Measurements from ENCODE around the gene LRMDA.

The LRMDA gene

DNA sequence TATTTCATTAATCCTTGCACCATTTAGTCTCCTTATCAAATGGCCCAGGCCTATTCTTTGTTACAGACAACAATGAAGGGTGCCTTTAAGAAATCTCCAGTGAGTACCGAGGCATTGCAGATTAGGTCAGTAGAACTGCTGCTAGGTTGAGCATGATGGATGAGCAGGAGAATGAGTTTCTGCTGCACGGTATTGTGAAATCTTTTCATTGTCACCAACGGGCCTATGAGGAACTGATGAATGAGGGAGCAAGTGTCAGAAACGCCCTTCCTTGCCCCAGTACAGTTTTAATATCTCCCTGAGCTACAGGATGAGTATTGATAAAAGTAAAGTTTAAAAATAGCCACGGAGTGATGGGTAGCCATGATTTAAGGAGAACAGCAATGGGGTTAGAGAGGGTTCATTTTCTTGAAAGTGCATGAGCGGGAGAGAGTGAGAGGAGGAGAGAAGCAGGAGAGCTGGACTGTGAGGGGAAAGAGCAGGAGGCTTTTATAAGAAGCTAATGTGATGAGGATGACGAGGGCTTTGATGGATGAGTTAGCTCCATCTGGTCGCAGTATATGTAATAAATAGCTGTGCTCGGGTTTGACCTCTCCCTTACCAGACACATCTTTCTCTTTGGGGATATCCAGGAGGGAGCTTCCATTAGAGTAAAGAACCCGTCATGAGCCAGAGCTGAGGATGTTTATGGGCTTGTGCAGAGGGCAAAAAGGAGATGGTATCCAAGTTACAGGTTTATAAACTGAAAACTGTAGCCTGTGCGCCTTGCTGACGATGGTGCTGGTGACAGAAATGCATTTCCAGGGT lies 526.1 kb downstream of the LRMDA start:
- DNase-seq (ENCODE audit: low read depth), result no peak
- H3K4me3 ChIP-seq (ENCODE audit: low read depth, low read length), result no peak overlapping the region

DNA sequence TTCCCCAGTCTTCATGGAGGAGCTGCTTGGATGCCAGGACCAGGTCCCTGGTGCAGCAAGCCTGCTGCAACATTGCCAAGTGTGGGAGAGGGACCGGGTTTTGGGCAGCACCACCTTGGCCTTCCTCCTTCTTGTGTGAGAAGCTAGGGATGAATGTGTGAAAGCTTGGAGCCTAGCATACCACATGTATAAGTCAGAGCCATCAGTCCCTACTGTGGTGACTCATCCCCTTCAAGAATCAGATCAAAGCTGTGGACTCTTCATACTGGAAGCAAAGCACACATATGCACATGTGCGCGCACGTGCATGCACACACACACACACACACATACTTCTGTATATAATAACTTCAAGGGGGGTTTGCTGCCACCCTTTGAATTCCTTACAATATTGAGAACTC lies 527.8 kb downstream of the LRMDA start:
- H3K4me3 ChIP-seq (ENCODE audit: low read depth, low read length), result no peak overlapping the region
- DNase-seq (ENCODE audit: low read depth), result peak; percentile 55

GRCh38 chr10:75959912-75960311 lies 528.5 kb downstream of the LRMDA start:
- no peak overlapping the region for H3K4me3 ChIP-seq (ENCODE audit: low read depth, low read length)
- DNase-seq (ENCODE audit: low read depth), result no peak

DNA sequence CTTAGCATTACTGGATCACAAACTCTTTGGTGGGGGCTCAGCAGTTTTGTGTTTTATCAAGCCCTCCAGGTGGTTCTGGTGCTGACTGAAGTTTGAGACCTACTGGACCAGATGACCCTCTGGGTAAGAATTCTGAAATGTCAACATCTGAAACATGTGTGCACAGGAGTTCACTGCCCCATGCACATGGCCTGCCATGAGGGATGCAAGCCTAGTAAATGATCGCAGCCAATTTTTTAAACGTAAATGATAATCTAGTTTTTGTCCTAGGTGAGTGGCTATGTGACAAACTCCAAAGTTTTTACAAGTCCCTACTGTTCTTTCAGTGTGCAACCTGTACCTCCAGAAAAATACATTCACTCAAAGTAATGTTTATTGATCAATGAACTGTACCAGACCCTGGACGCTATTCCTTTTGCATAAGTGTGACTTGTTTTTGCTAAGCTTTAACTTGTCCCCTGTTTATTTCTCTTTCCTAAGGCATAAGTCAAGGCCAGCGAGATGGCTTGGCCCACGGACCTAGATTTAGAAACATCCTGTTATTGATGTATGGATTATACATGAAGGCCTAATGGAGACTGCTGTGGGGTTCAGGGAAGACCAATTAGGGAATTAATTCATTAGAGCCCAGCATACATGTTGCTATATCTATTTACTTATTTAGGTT lies 531.1 kb downstream of the LRMDA start:
- H3K4me3 ChIP-seq (ENCODE audit: low read depth, low read length), result no peak overlapping the region
- no peak for DNase-seq (ENCODE audit: low read depth)

DNA sequence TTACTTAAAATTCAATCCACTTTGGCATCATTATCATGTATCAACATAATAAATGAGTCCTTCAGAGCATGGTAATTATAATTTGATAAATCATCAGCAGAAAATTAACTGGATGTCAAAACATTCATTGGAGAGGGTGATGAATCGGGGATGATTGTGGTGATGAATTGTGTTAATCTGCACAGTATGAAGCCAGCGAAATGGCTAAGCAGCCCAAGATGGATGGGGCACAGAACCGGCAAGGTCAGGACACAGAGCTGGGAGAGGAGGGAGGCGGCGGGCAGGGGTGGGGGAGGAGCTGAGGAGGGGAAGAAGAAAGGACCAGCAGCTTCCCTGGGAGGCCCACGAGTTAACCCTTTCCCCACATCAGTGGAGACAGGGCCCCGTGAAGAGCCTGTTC lies 536.1 kb downstream of the LRMDA start:
- no peak for DNase-seq (ENCODE audit: low read depth)
- H3K4me3 ChIP-seq (ENCODE audit: low read depth, low read length), result no peak overlapping the region

DNA sequence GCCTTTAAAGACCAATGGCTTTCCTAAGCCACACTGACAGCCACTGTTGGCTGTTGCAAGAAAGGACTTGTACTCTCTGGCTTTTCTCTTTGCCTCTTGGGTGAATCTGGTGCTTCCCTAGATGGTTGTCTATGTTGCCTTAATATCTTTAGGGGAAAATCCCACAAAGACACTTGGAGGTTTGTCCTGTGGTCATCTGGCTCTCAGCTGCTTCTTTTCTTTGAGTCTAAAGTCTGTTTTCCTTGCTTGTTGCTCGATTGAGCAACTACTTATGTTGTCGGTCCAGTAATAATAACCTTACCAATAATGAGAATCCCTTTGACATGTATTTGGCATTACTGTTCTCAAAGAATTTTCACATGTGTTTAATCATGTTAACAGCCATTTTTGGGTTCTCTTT lies 537.6 kb downstream of the LRMDA start:
- no peak overlapping the region for H3K4me3 ChIP-seq (ENCODE audit: low read depth, low read length)
- DNase-seq (ENCODE audit: low read depth), result no peak

GRCh38 chr10:75971402-75972211 lies 540.2 kb downstream of the LRMDA start:
- DNase-seq (ENCODE audit: low read depth), result peak; percentile 36
- H3K4me3 ChIP-seq (ENCODE audit: low read depth, low read length), result no peak overlapping the region

- H3K4me3 ChIP-seq (ENCODE audit: low read depth, low read length), result no peak overlapping the region
- peak; percentile 71 for DNase-seq (ENCODE audit: low read depth)
These were observed 541.3 kb downstream of the LRMDA start for GRCh38 chr10:75972491-75973276.

- no peak overlapping the region for H3K4me3 ChIP-seq (ENCODE audit: low read depth, low read length)
- no peak for DNase-seq (ENCODE audit: low read depth)
These were observed 542.7 kb downstream of the LRMDA start for GRCh38 chr10:75974080-75974479.

DNA sequence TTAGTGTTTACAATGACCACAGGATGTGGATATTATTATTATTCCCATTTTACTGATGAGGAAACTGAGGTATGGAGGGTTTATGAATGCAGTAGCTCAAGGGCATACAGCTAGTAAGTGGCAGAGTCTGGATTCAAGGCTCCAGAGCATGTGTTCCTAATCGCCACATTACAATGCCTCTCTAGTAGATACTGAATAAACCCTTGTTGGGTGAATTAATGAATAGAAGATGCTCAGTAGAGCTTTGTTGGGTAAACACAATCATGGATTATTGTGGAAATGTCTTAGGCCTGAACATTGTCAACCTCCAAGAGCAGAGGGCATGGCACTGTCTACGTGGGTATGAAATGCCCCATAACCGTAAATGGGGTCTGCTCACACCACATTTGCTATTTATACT lies 545.3 kb downstream of the LRMDA start:
- no peak overlapping the region for H3K4me3 ChIP-seq (ENCODE audit: low read depth, low read length)

GRCh38 chr10:75977139-75977538 lies 545.7 kb downstream of the LRMDA start:
- H3K4me3 ChIP-seq (ENCODE audit: low read depth, low read length), result no peak overlapping the region
- no peak for DNase-seq (ENCODE audit: low read depth)

More for the DNA sequence above, 545.3 kb downstream of the LRMDA start:
- DNase-seq (ENCODE audit: low read depth), result no peak

DNA sequence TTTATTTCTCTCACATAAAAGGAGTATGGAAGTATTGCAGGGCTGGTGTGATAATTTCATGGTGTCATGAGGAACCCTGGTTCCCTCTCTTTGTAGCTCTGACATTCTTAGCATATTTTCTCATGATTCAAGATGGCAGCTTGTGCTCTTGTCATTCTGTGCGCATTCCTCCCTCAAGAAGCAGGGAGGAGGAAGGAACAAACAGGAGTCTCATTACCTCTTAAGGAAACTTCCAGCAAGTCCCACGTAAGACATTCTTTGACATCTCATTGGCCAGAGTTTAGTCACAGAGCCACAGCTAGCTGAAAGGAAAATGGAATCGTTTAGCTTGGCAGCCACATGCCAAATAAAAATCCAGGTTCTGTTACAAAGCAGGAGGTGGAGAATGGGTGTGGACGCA lies 546.8 kb downstream of the LRMDA start:
- no peak overlapping the region for H3K4me3 ChIP-seq (ENCODE audit: low read depth, low read length)
- no peak for DNase-seq (ENCODE audit: low read depth)

DNA sequence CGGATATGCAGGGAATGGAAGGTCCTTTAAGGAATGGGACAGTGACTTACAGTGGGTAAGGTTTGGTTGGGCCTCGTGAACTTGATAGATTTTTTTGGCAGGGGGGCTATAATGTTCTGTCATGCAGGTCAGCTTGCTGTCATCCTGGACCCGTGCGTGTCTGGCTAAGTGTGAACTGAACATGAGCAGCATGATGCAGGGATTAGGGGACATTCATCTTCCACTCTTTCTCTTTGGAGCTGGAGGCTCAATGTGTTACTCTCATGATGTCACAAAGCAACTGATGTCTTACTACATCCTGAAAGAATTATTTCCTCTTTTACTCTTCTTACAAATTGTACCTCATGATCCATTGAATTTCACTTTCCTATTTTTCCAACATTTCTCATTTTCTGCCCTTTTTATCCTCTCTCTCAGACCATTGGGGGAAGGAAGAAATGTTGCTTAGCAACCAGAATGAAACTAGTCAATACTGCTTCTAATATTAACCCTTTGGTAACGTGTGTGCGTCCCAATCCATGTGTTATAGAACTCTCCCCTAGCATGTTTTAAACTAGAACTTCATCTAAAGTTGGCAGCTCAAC lies 549.1 kb downstream of the LRMDA start:
- DNase-seq (ENCODE audit: low read depth), result no peak
- H3K4me3 ChIP-seq (ENCODE audit: low read depth, low read length), result no peak overlapping the region

DNA sequence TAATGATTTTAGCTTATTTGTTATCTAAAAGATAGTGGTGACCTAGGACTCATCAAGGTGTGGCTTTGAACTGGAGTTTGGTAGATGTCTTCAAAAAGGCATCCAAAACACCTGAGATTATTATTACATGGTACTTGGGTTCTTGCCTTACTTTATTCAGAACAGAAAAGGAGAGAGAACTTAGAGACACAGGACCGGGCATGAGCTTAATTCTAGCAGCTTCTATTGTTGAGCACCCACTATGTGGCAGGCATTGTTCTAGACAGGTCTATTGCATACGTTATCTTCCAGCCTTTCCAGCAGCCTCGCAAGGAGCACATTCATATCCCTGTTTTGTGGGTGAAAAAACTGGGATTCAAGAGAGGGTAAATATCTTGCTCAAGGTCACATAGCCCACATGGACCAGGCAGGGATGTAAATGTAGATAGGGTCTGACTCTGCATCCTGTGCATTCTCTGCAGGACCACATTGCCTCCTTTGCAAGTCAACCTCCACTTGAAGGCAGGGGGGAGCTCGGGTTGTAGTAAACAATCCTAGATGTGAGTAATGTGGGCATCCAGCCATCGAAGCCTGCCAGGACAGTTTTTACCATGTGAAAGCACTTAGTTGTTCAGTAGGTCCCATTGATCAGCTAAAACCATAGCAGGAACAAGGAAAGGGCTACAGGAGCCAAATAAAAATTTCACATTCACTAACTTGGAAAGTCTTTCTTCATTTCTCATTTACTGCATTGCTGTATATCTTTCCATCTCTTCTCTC lies 551.4 kb downstream of the LRMDA start:
- no peak overlapping the region for H3K4me3 ChIP-seq (ENCODE audit: low read depth, low read length)
- peak; percentile 12 for DNase-seq (ENCODE audit: low read depth)

GRCh38 chr10:75984067-75984466 lies 552.6 kb downstream of the LRMDA start:
- H3K4me3 ChIP-seq (ENCODE audit: low read depth, low read length), result no peak overlapping the region

DNA sequence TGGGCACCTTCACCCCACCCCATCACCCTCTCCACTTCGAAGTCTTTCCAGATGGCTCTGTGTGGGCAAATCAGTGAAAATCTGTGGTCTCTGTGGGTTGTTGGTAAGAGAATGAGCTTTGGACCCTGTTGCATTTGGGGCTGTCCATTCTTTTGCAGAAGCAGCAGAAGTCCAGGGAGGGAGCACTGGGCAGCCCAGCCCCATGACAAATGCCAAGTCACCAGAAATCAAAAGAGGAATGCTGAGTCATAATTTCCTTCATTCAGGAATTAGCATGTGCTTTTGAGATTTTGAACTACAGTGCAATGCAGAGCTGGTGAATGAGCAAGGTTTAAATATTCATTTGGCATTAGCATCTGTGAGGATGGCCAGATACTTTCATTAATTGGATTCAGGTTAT lies 556.2 kb downstream of the LRMDA start:
- no peak overlapping the region for H3K4me3 ChIP-seq (ENCODE audit: low read depth, low read length)
- no peak for DNase-seq (ENCODE audit: low read depth)

More at GRCh38 chr10:75984067-75984466, 552.6 kb downstream of the LRMDA start:
- no peak for DNase-seq (ENCODE audit: low read depth)

DNA sequence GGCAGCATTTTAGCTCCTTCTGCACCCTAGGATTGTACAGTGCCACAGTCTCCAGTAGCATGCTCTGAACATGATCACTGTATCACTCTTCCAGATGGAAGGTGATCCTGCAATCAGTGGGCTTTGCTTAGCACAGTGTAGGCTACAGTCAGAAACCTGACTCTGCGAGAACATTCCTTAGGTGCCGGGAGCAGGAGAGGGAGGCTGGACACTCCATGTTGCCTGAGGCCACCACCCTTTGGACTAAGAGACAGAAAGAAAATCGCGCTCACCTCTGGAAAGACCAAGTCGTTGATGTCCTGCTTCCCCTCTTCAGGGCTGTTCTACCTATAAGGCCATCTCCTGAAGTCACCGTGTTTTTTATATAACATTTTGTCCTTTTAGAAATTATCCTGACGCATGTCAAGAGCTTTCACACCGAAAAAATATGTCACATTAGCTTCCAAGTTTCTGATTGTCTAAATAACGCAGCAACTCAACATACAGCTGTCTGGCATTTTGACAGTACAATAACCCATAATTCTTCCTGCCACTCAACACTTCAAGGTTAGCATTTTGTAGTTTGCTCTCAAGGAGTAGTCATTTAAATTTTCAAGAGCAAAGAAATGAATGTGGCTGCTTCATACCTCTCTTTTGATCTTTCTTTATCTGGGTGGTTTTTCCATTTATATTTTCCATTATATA lies 563.1 kb downstream of the LRMDA start:
- no peak overlapping the region for H3K4me3 ChIP-seq (ENCODE audit: low read depth, low read length)
- DNase-seq (ENCODE audit: low read depth), result no peak

DNA sequence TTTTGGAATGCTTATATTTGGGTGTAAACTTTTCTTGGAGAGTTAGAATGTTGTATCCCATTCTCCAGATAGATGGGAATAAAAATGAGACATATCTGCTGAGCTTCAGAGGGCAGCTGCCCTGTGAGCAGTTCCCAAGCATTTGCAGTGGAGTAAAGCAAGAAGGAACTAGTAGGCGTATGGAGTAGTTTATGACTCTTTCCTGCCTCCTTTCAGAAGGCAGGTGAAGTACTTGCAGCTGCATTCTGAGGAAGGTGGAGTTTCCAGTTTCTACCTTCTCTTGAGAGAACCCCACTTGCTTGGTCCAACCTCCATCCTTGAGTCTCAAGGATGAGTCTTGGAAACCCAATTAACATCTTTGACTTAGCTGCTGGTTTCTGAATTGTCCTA lies 563.6 kb downstream of the LRMDA start:
- H3K4me3 ChIP-seq (ENCODE audit: low read depth, low read length), result no peak overlapping the region
- DNase-seq (ENCODE audit: low read depth), result no peak

All from skeletal muscle cell (primary cell).